Fibroblast of lung (primary cell): ENCODE data around the gene ALDH1A2.

Source experiments
- EZH2 ChIP-seq: IDR thresholded peaks from 2 replicates; pipeline ENCODE4 v1.5.1; 2012; ENCODE audit warnings: low read length, control low read depth, mild to moderate bottlenecking; ENCODE audit errors: missing control alignments
- TF ChIP-seq, protein P1 (sequence below), 2 donors: IDR thresholded peaks in 1 of 2; conservative IDR thresholded peaks in 1 of 2; 1 replicate in 1 of 2; 2 replicates in 1 of 2; pipeline ENCODE4 v1.5.1; 2011 to 2012; ENCODE audit warnings: low read length in 2 of 2, control low read depth in 1 of 2, inconsistent platforms in 1 of 2, low read depth in 1 of 2, mild to moderate bottlenecking in 1 of 2

GRCh38 chr15:58060575-58060974 lies 4.9 kb downstream of the ALDH1A2 start:
- TF ChIP-seq, protein P1, sequence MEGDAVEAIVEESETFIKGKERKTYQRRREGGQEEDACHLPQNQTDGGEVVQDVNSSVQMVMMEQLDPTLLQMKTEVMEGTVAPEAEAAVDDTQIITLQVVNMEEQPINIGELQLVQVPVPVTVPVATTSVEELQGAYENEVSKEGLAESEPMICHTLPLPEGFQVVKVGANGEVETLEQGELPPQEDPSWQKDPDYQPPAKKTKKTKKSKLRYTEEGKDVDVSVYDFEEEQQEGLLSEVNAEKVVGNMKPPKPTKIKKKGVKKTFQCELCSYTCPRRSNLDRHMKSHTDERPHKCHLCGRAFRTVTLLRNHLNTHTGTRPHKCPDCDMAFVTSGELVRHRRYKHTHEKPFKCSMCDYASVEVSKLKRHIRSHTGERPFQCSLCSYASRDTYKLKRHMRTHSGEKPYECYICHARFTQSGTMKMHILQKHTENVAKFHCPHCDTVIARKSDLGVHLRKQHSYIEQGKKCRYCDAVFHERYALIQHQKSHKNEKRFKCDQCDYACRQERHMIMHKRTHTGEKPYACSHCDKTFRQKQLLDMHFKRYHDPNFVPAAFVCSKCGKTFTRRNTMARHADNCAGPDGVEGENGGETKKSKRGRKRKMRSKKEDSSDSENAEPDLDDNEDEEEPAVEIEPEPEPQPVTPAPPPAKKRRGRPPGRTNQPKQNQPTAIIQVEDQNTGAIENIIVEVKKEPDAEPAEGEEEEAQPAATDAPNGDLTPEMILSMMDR (conservative IDR thresholded peaks at IDR 0.05 in 1 of 2, IDR thresholded peaks at IDR 0.05 in 1 of 2; ENCODE audit: low read depth in 1 of 2, low read length in 2 of 2) = no peak
- TF ChIP-seq EZH2 = no peak
